Measurements from ENCODE around the gene MYO1A. TPM values are rescaled to one million over a fixed set of nuclear protein-coding genes. Genes with fewer than 3 reads are reported as not detected.
"Not testable (repeated sequence)": the region's sequence is repeated elsewhere in the genome, so short reads cannot be mapped to it uniquely, and the experiment has no call there.

The MYO1A gene
- total RNA-seq, 2 donors from 2014 or later: 2.1 to 5.1 TPM

- ATAC-seq (replicated peaks); H3K9me3 Mint-ChIP-seq; H3K4me3 Mint-ChIP-seq; H3K27me3 Mint-ChIP-seq; H3K27ac Mint-ChIP-seq: not testable (repeated sequence)
- H3K4me1 Mint-ChIP-seq: peaks cover 13% of the 10 kb centered on the region
- peaks cover 91% of the 10 kb centered on the region for H3K36me3 Mint-ChIP-seq (ENCODE audit: low read depth)
Measured at GRCh38 chr12:57073566-57074450, 23.9 kb upstream of the MYO1A start.

GRCh38 chr12:57072661-57073060 is 22.7 kb upstream of the MYO1A start:
- Mint-ChIP-seq H3K27ac (peak overlapping the region; percentile 26), H3K4me3 (no peak overlapping the region), H3K36me3 (ENCODE audit: low read depth) (peaks cover 91% of the 10 kb centered on the region), H3K27me3 (no peaks in the 10 kb centered on the region), H3K9me3 (no peaks in the 10 kb centered on the region), H3K4me1 (peaks cover 13% of the 10 kb centered on the region)
- ATAC-seq (replicated peaks): no peak

- H3K9me3 Mint-ChIP-seq: no peaks in the 10 kb centered on the region
- H3K4me3 Mint-ChIP-seq: peak overlapping the region; percentile 78
- peaks cover 21% of the 10 kb centered on the region for H3K4me1 Mint-ChIP-seq
- no peaks in the 10 kb centered on the region for H3K27me3 Mint-ChIP-seq
- peak; percentile 79 for ATAC-seq (replicated peaks)
- H3K36me3 Mint-ChIP-seq (ENCODE audit: low read depth): peaks cover 89% of the 10 kb centered on the region
- H3K27ac Mint-ChIP-seq: peak overlapping the region; percentile 84
Measured at GRCh38 chr12:57069523-57069922, 19.6 kb upstream of the MYO1A start.

GRCh38 chr12:57066245-57066644 is 16.3 kb upstream of the MYO1A start:
- peak; percentile 72 for ATAC-seq (replicated peaks)
- no peaks in the 10 kb centered on the region for H3K9me3 Mint-ChIP-seq
- H3K27me3 Mint-ChIP-seq: no peaks in the 10 kb centered on the region
- peak overlapping the region; percentile 81 for H3K4me3 Mint-ChIP-seq
- H3K4me1 Mint-ChIP-seq: peaks cover 34% of the 10 kb centered on the region
- peaks cover 94% of the 10 kb centered on the region for H3K36me3 Mint-ChIP-seq (ENCODE audit: low read depth)
- H3K27ac Mint-ChIP-seq: peak overlapping the region; percentile 97

GRCh38 chr12:57063991-57064685 is 14.2 kb upstream of the MYO1A start:
- peak overlapping the region; percentile 81 for H3K4me3 Mint-ChIP-seq
- peaks cover 94% of the 10 kb centered on the region for H3K36me3 Mint-ChIP-seq (ENCODE audit: low read depth)
- peak; percentile 77 for ATAC-seq (replicated peaks)
- peaks cover 22% of the 10 kb centered on the region for H3K4me1 Mint-ChIP-seq
- no peaks in the 10 kb centered on the region for H3K9me3 Mint-ChIP-seq
- H3K27ac Mint-ChIP-seq: peak overlapping the region; percentile 97
- no peaks in the 10 kb centered on the region for H3K27me3 Mint-ChIP-seq

- Mint-ChIP-seq H3K27me3 (no peaks in the 10 kb centered on the region), H3K27ac (peak overlapping the region; percentile 47), H3K4me3 (no peak overlapping the region), H3K36me3 (ENCODE audit: low read depth) (peaks cover 83% of the 10 kb centered on the region), H3K4me1 (peaks cover 8% of the 10 kb centered on the region), H3K9me3 (no peaks in the 10 kb centered on the region)
- ATAC-seq (replicated peaks): no peak
Measured at GRCh38 chr12:57058454-57058853, 8.5 kb upstream of the MYO1A start.

GRCh38 chr12:57057067-57057751 is 7.3 kb upstream of the MYO1A start:
- peaks cover 4% of the 10 kb centered on the region for H3K4me1 Mint-ChIP-seq
- no peaks in the 10 kb centered on the region for H3K27me3 Mint-ChIP-seq
- peak overlapping the region; percentile 79 for H3K27ac Mint-ChIP-seq
- H3K36me3 Mint-ChIP-seq (ENCODE audit: low read depth): peaks cover 70% of the 10 kb centered on the region
- ATAC-seq (replicated peaks): no peak
- H3K4me3 Mint-ChIP-seq: no peak overlapping the region
- H3K9me3 Mint-ChIP-seq: no peaks in the 10 kb centered on the region

GRCh38 chr12:57055824-57056223 is 5.9 kb upstream of the MYO1A start:
- Mint-ChIP-seq H3K27me3 (no peaks in the 10 kb centered on the region), H3K27ac (no peak overlapping the region), H3K4me3 (no peak overlapping the region), H3K4me1 (peaks cover 4% of the 10 kb centered on the region), H3K36me3 (ENCODE audit: low read depth) (peaks cover 56% of the 10 kb centered on the region), H3K9me3 (no peaks in the 10 kb centered on the region)
- ATAC-seq (replicated peaks): no peak

- Mint-ChIP-seq H3K4me1 (peaks cover 10% of the 10 kb centered on the region), H3K36me3 (ENCODE audit: low read depth) (peaks cover 37% of the 10 kb centered on the region)
- not testable (repeated sequence) for H3K27ac Mint-ChIP-seq; H3K9me3 Mint-ChIP-seq; ATAC-seq (replicated peaks); H3K27me3 Mint-ChIP-seq; H3K4me3 Mint-ChIP-seq
Measured at GRCh38 chr12:57053901-57054300, 4.0 kb upstream of the MYO1A start.

GRCh38 chr12:57053146-57053545 is 3.2 kb upstream of the MYO1A start:
- H3K9me3 Mint-ChIP-seq; H3K4me3 Mint-ChIP-seq; ATAC-seq (replicated peaks); H3K27me3 Mint-ChIP-seq; H3K27ac Mint-ChIP-seq: not testable (repeated sequence)
- Mint-ChIP-seq H3K36me3 (ENCODE audit: low read depth) (peaks cover 30% of the 10 kb centered on the region), H3K4me1 (peaks cover 11% of the 10 kb centered on the region)

GRCh38 chr12:57051011-57051410 is 1.1 kb upstream of the MYO1A start:
- Mint-ChIP-seq H3K27ac (no peak overlapping the region), H3K9me3 (no peaks in the 10 kb centered on the region), H3K4me3 (no peak overlapping the region), H3K27me3 (no peaks in the 10 kb centered on the region), H3K36me3 (ENCODE audit: low read depth) (peaks cover 8% of the 10 kb centered on the region), H3K4me1 (peaks cover 30% of the 10 kb centered on the region)
- ATAC-seq (replicated peaks): no peak

- peak overlapping the region; percentile 86 for H3K27ac Mint-ChIP-seq
- H3K4me1 Mint-ChIP-seq: peaks cover 33% of the 10 kb centered on the region
- ATAC-seq (replicated peaks): no peak
- no peaks in the 10 kb centered on the region for H3K36me3 Mint-ChIP-seq (ENCODE audit: low read depth)
- H3K4me3 Mint-ChIP-seq: no peak overlapping the region
- no peaks in the 10 kb centered on the region for H3K27me3 Mint-ChIP-seq
- H3K9me3 Mint-ChIP-seq: no peaks in the 10 kb centered on the region
Measured at GRCh38 chr12:57049119-57049446, 846 bp downstream of the MYO1A start.

- Mint-ChIP-seq H3K27me3 (peaks cover 3% of the 10 kb centered on the region), H3K4me1 (peaks cover 33% of the 10 kb centered on the region), H3K9me3 (no peaks in the 10 kb centered on the region), H3K4me3 (no peak overlapping the region), H3K27ac (peak overlapping the region; percentile 86), H3K36me3 (ENCODE audit: low read depth) (no peaks in the 10 kb centered on the region)
- ATAC-seq (replicated peaks): no peak
Measured at GRCh38 chr12:57048423-57049118, 1.4 kb downstream of the MYO1A start.

- H3K36me3 Mint-ChIP-seq (ENCODE audit: low read depth): no peaks in the 10 kb centered on the region
- ATAC-seq (replicated peaks): no peak
- H3K27ac Mint-ChIP-seq: peak overlapping the region; percentile 86
- H3K4me3 Mint-ChIP-seq: peak overlapping the region; percentile 53
- no peaks in the 10 kb centered on the region for H3K9me3 Mint-ChIP-seq
- peaks cover 5% of the 10 kb centered on the region for H3K27me3 Mint-ChIP-seq
- peaks cover 33% of the 10 kb centered on the region for H3K4me1 Mint-ChIP-seq
Measured at GRCh38 chr12:57047981-57048380, 1.9 kb downstream of the MYO1A start.
